ENCODE results near the gene TTC39C. TPM values are rescaled to one million over a fixed set of nuclear protein-coding genes. Genes with fewer than 3 reads are reported as not detected.

The TTC39C gene
- total and polyA plus RNA-seq, 2 donors (not counting 1 experiment from before 2014, with no cell fraction given) = 15.8 to 32.0 TPM

GRCh38 chr18:24114924-24115549 lies 100.5 kb downstream of the TTC39C start:
- Histone ChIP-seq H4K20me1 (ENCODE audit: control insufficient read depth, extremely low read depth, insufficient read depth, low read length) (no peaks in the 10 kb centered on the region), H3K4me2 (ENCODE audit: extremely low read depth, insufficient read depth, low read length) (no peak overlapping the region), H3K36me3 (ENCODE audit: control insufficient read depth, insufficient read depth, low read length) (no peaks in the 10 kb centered on the region), H3K79me2 (ENCODE audit: control insufficient read depth, insufficient read depth, low read length) (no peaks in the 10 kb centered on the region), H2AFZ (ENCODE audit: low read length) (no peak overlapping the region), H3K9ac (ENCODE audit: insufficient read depth, low read length) (no peak overlapping the region), H3K4me3 (replicated peaks in 1 of 4; ENCODE audit: control extremely low read depth in 1 of 4, insufficient read depth in 1 of 4, low read depth in 3 of 4, low read length in 4 of 4) (no peak overlapping the region), H3K27me3 (ENCODE audit: control insufficient read depth, insufficient read depth, low read length) (no peaks in the 10 kb centered on the region), H3K4me1 (ENCODE audit: control insufficient read depth, extremely low read depth, insufficient read depth, low read length) (peaks cover 6% of the 10 kb centered on the region), H3K9me3 (ENCODE audit: control insufficient read depth, insufficient read depth, low read depth, low read length) (no peaks in the 10 kb centered on the region), H3K27ac (ENCODE audit: insufficient read depth, low read length) (no peak overlapping the region)
- peak in 1 of 2 donors; percentile 21 for DNase-seq (ENCODE audit: low read depth in 2 of 2)
- TF ChIP-seq EZH2 (IDR thresholded peaks at IDR 0.05; ENCODE audit: low read length, missing control alignments) (no peak), CTCF (conservative IDR thresholded peaks at IDR 0.05 in 1 of 2, IDR thresholded peaks at IDR 0.05 in 1 of 2; ENCODE audit: low read depth in 1 of 2, low read length in 2 of 2) (no peak)

GRCh38 chr18:24115628-24116027 lies 101.1 kb downstream of the TTC39C start:
- Histone ChIP-seq H3K9me3 (ENCODE audit: control insufficient read depth, insufficient read depth, low read depth, low read length) (no peaks in the 10 kb centered on the region), H2AFZ (ENCODE audit: low read length) (no peak overlapping the region), H3K4me1 (ENCODE audit: control insufficient read depth, extremely low read depth, insufficient read depth, low read length) (peaks cover 6% of the 10 kb centered on the region), H3K4me3 (replicated peaks in 1 of 4; ENCODE audit: control extremely low read depth in 1 of 4, insufficient read depth in 1 of 4, low read depth in 3 of 4, low read length in 4 of 4) (no peak overlapping the region), H3K27me3 (ENCODE audit: control insufficient read depth, insufficient read depth, low read length) (no peaks in the 10 kb centered on the region), H3K36me3 (ENCODE audit: control insufficient read depth, insufficient read depth, low read length) (no peaks in the 10 kb centered on the region), H3K4me2 (ENCODE audit: extremely low read depth, insufficient read depth, low read length) (no peak overlapping the region), H3K9ac (ENCODE audit: insufficient read depth, low read length) (no peak overlapping the region), H3K27ac (ENCODE audit: insufficient read depth, low read length) (no peak overlapping the region), H4K20me1 (ENCODE audit: control insufficient read depth, extremely low read depth, insufficient read depth, low read length) (no peaks in the 10 kb centered on the region), H3K79me2 (ENCODE audit: control insufficient read depth, insufficient read depth, low read length) (no peaks in the 10 kb centered on the region)
- TF ChIP-seq CTCF (conservative IDR thresholded peaks at IDR 0.05 in 1 of 2, IDR thresholded peaks at IDR 0.05 in 1 of 2; ENCODE audit: low read depth in 1 of 2, low read length in 2 of 2) (no peak), EZH2 (IDR thresholded peaks at IDR 0.05; ENCODE audit: low read length, missing control alignments) (no peak)
- DNase-seq (ENCODE audit: low read depth in 2 of 2) = no peak

- Histone ChIP-seq H2AFZ (ENCODE audit: low read length) (no peak overlapping the region), H3K36me3 (ENCODE audit: control insufficient read depth, insufficient read depth, low read length) (no peaks in the 10 kb centered on the region), H3K4me3 (replicated peaks in 1 of 4; ENCODE audit: control extremely low read depth in 1 of 4, insufficient read depth in 1 of 4, low read depth in 3 of 4, low read length in 4 of 4) (no peak overlapping the region), H4K20me1 (ENCODE audit: control insufficient read depth, extremely low read depth, insufficient read depth, low read length) (no peaks in the 10 kb centered on the region), H3K4me2 (ENCODE audit: extremely low read depth, insufficient read depth, low read length) (no peak overlapping the region), H3K9ac (ENCODE audit: insufficient read depth, low read length) (no peak overlapping the region), H3K9me3 (ENCODE audit: control insufficient read depth, insufficient read depth, low read depth, low read length) (no peaks in the 10 kb centered on the region), H3K4me1 (ENCODE audit: control insufficient read depth, extremely low read depth, insufficient read depth, low read length) (no peaks in the 10 kb centered on the region), H3K27me3 (ENCODE audit: control insufficient read depth, insufficient read depth, low read length) (no peaks in the 10 kb centered on the region), H3K79me2 (ENCODE audit: control insufficient read depth, insufficient read depth, low read length) (no peaks in the 10 kb centered on the region), H3K27ac (ENCODE audit: insufficient read depth, low read length) (no peak overlapping the region)
- DNase-seq (ENCODE audit: low read depth in 2 of 2) = peak; percentile 56 to 77
- no peak for TF ChIP-seq EZH2 (IDR thresholded peaks at IDR 0.05; ENCODE audit: low read length, missing control alignments)
- peak; percentile 69 to 75 for TF ChIP-seq CTCF (conservative IDR thresholded peaks at IDR 0.05 in 1 of 2, IDR thresholded peaks at IDR 0.05 in 1 of 2; ENCODE audit: low read depth in 1 of 2, low read length in 2 of 2)
These were observed 104.4 kb downstream of the TTC39C start for GRCh38 chr18:24118750-24119577.
